ENCODE data around the gene BAIAP2L1.

The BAIAP2L1 gene

DNA sequence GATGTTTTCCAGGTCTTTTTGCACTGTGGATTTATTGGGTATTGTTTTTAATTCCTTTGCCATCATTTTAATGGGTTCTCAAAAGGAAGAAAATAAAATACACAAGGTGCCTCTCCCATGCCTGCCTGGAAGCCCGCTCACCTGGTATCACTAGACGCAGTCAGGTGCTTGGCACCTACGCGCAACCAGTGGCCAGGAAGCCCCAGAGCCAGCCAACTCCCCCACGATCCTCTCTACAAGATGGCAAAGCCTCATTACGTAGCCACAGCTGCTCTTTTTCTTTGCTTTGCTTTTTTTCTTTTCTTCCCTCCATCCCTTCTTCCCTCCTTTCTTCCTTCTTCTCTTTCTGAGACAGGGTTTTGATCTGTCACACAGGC lies 34.3 kb downstream of the BAIAP2L1 start:
- TF ChIP-seq, protein P1, sequence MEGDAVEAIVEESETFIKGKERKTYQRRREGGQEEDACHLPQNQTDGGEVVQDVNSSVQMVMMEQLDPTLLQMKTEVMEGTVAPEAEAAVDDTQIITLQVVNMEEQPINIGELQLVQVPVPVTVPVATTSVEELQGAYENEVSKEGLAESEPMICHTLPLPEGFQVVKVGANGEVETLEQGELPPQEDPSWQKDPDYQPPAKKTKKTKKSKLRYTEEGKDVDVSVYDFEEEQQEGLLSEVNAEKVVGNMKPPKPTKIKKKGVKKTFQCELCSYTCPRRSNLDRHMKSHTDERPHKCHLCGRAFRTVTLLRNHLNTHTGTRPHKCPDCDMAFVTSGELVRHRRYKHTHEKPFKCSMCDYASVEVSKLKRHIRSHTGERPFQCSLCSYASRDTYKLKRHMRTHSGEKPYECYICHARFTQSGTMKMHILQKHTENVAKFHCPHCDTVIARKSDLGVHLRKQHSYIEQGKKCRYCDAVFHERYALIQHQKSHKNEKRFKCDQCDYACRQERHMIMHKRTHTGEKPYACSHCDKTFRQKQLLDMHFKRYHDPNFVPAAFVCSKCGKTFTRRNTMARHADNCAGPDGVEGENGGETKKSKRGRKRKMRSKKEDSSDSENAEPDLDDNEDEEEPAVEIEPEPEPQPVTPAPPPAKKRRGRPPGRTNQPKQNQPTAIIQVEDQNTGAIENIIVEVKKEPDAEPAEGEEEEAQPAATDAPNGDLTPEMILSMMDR (IDR thresholded peaks at IDR 0.05): no peak

DNA sequence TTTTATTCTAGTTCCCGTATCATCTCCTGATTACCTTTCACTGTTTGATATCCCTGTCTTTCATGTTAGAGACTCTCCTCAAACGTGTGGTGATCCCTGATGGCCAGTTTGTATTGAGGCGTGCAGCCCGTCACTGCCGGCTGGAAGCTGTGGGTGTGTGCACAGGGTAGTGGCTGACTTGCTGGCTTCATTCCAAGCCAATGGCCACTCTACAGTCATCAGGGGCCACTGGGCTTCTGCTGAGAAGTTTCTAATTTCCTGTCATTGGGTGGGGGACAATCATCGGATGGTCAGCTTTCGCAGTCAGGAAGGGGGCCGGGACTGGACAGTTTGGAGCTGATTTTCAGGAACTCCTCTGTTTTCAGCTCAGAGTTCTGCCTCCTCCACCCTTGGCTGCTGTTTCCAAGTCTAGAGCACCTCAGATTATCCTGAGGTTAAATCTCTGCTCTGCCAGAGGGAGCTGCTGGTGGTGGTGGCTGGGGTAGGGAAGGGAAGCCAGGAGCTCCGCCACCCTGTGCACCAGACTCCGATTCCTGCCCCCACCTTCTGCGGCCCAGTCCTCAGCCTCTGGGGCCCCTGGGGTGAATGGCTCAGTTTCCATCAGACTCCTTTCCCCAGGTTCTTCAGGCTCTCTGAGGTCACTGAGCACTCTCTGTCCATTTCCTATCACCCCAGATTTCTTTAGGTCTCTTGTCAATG lies 34.9 kb downstream of the BAIAP2L1 start:
- TF ChIP-seq, protein P1 (IDR thresholded peaks at IDR 0.05): no peak

DNA sequence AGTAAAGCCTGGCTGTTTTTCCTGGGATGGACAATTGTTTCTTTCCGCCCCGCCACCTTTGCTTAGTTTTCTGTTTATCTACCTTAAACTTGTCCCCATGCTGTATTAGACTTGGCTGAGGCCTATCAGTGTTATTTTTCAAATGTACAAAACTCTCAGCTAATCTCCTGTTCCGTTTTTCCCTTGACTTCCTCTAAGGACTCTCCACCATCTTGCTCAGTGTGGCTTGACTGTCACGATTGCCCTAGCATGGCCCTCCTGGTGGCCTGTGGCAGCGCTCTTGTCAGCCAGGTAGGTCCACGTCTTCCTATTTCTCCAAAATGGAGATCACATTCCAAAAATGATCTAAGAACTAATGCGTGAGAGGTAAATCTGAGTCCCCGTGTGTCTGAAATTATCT lies 36.7 kb downstream of the BAIAP2L1 start:
- TF ChIP-seq, protein P1 (IDR thresholded peaks at IDR 0.05): no peak

DNA sequence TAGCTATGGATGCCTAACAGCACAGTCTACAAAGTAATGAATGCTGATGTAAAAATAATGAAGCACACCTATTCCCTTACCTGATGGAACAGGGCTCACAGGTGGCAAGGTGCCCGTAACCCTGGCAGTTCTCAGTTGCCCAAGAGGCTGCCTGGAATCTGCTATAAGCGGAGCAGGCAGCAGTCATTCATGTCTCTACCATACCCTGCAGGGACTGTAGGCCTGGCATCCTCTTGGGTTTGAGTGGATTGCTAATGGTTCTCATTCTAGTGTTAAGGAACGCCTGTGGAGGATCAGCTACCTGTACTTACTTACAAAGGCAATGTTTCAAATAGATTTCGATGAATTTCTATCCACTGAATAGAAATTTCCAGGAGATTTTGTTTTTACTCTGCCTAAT lies 38.4 kb downstream of the BAIAP2L1 start:
- TF ChIP-seq, protein P1 (IDR thresholded peaks at IDR 0.05): no peak

DNA sequence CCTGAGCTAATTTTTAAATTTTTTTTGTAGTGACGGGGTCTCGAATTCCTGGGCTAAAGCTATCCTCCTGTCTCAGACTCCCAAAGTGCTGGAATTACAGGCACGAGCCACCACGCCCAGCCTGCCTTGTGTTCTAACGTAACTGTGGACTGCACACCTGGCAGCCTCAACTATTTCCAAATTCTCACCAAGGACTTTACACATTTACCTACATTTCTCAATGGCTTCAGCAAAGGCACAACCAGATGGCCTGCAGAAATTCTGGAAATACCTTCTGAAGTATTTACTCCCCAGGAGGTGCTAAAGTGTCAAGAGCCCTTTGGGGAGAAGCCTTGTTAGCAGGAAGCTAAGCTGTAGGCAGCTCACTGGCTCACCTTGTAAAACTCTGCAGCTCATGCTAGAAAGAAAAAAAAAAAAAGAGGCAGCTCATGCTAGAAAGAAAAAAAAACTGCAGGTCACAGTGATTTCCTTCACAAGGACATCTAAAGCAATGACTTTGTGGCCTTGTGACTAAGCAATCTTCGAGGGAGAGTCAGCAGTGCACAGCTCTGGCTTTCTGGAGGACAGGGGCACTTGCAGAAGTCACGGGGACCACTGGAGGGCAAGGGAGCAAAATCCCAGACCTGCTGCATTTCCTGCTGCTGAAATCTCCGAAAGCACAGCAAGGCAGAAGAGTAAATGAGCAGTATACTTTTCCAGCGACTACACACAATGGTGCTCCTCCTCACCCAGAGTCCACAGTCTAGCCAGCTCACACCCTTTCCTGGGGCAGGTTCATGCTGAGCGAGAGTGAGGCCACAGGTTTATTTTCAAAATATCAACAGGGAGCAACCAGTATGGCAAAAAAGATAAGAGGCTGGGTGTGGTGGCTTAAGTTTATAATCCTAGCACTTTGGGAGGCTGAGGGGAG lies 40.4 kb downstream of the BAIAP2L1 start:
- TF ChIP-seq, protein P1 (IDR thresholded peaks at IDR 0.05): no peak

DNA sequence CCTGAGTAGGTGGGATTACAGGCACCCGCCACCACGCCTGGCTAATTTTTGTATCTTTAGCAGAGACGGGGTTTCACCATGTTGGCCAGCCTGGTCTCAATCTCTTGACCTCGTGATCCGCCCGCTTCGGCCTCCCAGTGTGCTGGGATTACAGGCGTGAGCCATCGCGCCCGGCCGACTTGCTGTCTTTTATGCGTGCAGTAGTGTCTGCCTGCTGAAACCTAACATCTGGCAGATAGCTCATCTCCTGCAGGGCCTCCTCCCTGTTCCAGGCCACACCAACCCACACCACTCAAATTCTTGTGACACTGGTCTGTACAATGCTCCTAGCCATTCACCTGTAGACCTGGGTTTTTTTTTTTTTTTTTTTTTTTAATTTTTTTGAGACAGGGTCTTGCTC lies 41.5 kb downstream of the BAIAP2L1 start:
- TF ChIP-seq, protein P1 (IDR thresholded peaks at IDR 0.05): no peak

DNA sequence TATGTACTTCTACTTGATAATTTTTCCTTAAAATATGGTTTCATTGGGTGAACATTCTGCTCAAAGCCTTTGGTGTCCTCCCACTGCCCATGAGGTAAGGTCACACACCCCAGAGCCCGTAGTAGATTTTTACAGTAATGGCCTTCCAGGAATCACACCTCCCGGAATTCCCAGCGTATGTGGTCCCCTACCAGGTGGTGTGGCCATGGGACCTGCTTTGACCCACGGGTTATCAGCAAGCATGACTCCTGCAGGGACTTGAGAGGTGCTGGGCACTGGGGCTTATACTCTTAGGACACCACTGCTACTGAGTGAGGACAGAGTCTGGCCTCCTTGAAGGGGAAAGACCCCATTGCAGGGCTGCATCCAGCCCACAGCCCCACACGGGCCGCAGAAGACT lies 42.2 kb downstream of the BAIAP2L1 start:
- TF ChIP-seq, protein P1 (IDR thresholded peaks at IDR 0.05): no peak

Data from LNCAP (cell line).